ENCODE data around the gene P2RX5. TPM values are rescaled to one million over a fixed set of nuclear protein-coding genes. Genes with fewer than 3 reads are reported as not detected.
"Not testable (repeated sequence)": the region's sequence is repeated elsewhere in the genome, so short reads cannot be mapped to it uniquely, and the experiment has no call there.

The P2RX5 gene
- total RNA-seq, 2 donors from 2014 or later = 46.5 to 60.1 TPM

GRCh38 chr17:3724378-3725077 is 28.6 kb upstream of the P2RX5 start:
- Mint-ChIP-seq H3K4me3 (peak overlapping the region; percentile 87 to 94), H3K27ac (peak overlapping the region; percentile 87), H3K27me3 (ENCODE audit: low read depth) (no peaks in the 10 kb centered on the region), H3K4me1 (ENCODE audit: low read depth) (peaks cover 66% of the 10 kb centered on the region), H3K9me3 (no peaks in the 10 kb centered on the region), H3K36me3 (ENCODE audit: insufficient read depth in 2 of 2) (peaks cover 21 to 48% of the 10 kb centered on the region in 2 donors)
- DNase-seq (no peak), ATAC-seq (replicated peaks in 1 of 2) (no peak)

- peak within 1 kb of the TSS; percentile 87 to 94 for H3K4me3 Mint-ChIP-seq
- peak within 1 kb of the TSS; percentile 97 for H3K27ac Mint-ChIP-seq
- DNase-seq (peak; percentile 95 to 96), ATAC-seq (replicated peaks in 1 of 2) (peak; percentile 91 to 92)
- H3K9me3 Mint-ChIP-seq = no peaks in the 10 kb centered on the region
- peaks cover 22 to 48% of the 10 kb centered on the region in 2 donors for H3K36me3 Mint-ChIP-seq (ENCODE audit: insufficient read depth in 2 of 2)
- no peaks in the 10 kb centered on the region for H3K27me3 Mint-ChIP-seq (ENCODE audit: low read depth)
- H3K4me1 Mint-ChIP-seq (ENCODE audit: low read depth) = peaks cover 62% of the 10 kb centered on the region
These were observed 27.8 kb upstream of the P2RX5 start, which contains the start of gene HASPIN for GRCh38 chr17:3723556-3724377. HASPIN (plus strand) TSS chr17:3723903; CDS start chr17:3723936, 33 bp downstream.

- peaks cover 62% of the 10 kb centered on the region for H3K4me1 Mint-ChIP-seq (ENCODE audit: low read depth)
- H3K36me3 Mint-ChIP-seq (ENCODE audit: insufficient read depth in 2 of 2) = peaks cover 24 to 54% of the 10 kb centered on the region in 2 donors
- ATAC-seq (replicated peaks in 1 of 2) (no peak), DNase-seq (no peak)
- no peaks in the 10 kb centered on the region for H3K9me3 Mint-ChIP-seq
- H3K27me3 Mint-ChIP-seq (ENCODE audit: low read depth) = no peaks in the 10 kb centered on the region
- H3K27ac Mint-ChIP-seq = peak overlapping the region; percentile 97
- H3K4me3 Mint-ChIP-seq = peak overlapping the region; percentile 87 to 94
These were observed 27.2 kb upstream of the P2RX5 start for GRCh38 chr17:3723188-3723555.

- no peak for DNase-seq
- ATAC-seq (replicated peaks in 1 of 2) = no peak
- H3K9me3 Mint-ChIP-seq = no peaks in the 10 kb centered on the region
- H3K4me1 Mint-ChIP-seq (ENCODE audit: low read depth) = peaks cover 62% of the 10 kb centered on the region
- H3K27ac Mint-ChIP-seq = peak overlapping the region; percentile 97
- no peaks in the 10 kb centered on the region for H3K27me3 Mint-ChIP-seq (ENCODE audit: low read depth)
- H3K36me3 Mint-ChIP-seq (ENCODE audit: insufficient read depth in 2 of 2) = peaks cover 24 to 55% of the 10 kb centered on the region in 2 donors
- H3K4me3 Mint-ChIP-seq = peak overlapping the region; percentile 87 to 94
These were observed 26.8 kb upstream of the P2RX5 start for GRCh38 chr17:3722716-3723115.

GRCh38 chr17:3719265-3719664 is 23.3 kb upstream of the P2RX5 start:
- Mint-ChIP-seq H3K27ac (no peak overlapping the region), H3K9me3 (no peaks in the 10 kb centered on the region), H3K27me3 (ENCODE audit: low read depth) (no peaks in the 10 kb centered on the region), H3K4me3 (peak overlapping the region in 1 of 2 donors; percentile 0), H3K4me1 (ENCODE audit: low read depth) (peaks cover 48% of the 10 kb centered on the region), H3K36me3 (ENCODE audit: insufficient read depth in 2 of 2) (peaks cover 20 to 59% of the 10 kb centered on the region in 2 donors)
- ATAC-seq (replicated peaks in 1 of 2) = no peak
- DNase-seq = no peak

GRCh38 chr17:3718201-3718600 is 22.2 kb upstream of the P2RX5 start:
- peaks cover 20 to 61% of the 10 kb centered on the region in 2 donors for H3K36me3 Mint-ChIP-seq (ENCODE audit: insufficient read depth in 2 of 2)
- peaks cover 55% of the 10 kb centered on the region for H3K4me1 Mint-ChIP-seq (ENCODE audit: low read depth)
- ATAC-seq (replicated peaks in 1 of 2) = no peak
- no peak for DNase-seq
- peak overlapping the region in 1 of 2 donors; percentile 17 for H3K4me3 Mint-ChIP-seq
- no peaks in the 10 kb centered on the region for H3K9me3 Mint-ChIP-seq
- H3K27me3 Mint-ChIP-seq (ENCODE audit: low read depth) = no peaks in the 10 kb centered on the region
- peak overlapping the region; percentile 53 for H3K27ac Mint-ChIP-seq

- Mint-ChIP-seq H3K4me3 (no peak overlapping the region), H3K36me3 (ENCODE audit: insufficient read depth in 2 of 2) (peaks cover 23 to 50% of the 10 kb centered on the region in 2 donors), H3K4me1 (ENCODE audit: low read depth) (peaks cover 54% of the 10 kb centered on the region), H3K27me3 (ENCODE audit: low read depth) (no peaks in the 10 kb centered on the region), H3K27ac (peak overlapping the region; percentile 58), H3K9me3 (no peaks in the 10 kb centered on the region)
- no peak for ATAC-seq (replicated peaks in 1 of 2)
- DNase-seq = no peak
These were observed 19.3 kb upstream of the P2RX5 start for GRCh38 chr17:3715296-3715695.

GRCh38 chr17:3712811-3713463 is 17.0 kb upstream of the P2RX5 start:
- peak; percentile 6 for ATAC-seq (replicated peaks in 1 of 2)
- Mint-ChIP-seq H3K36me3 (ENCODE audit: insufficient read depth in 2 of 2) (peaks cover 19 to 38% of the 10 kb centered on the region in 2 donors), H3K27me3 (ENCODE audit: low read depth) (no peaks in the 10 kb centered on the region), H3K4me1 (ENCODE audit: low read depth) (peaks cover 64% of the 10 kb centered on the region), H3K9me3 (no peaks in the 10 kb centered on the region), H3K27ac (peak overlapping the region; percentile 74), H3K4me3 (peak overlapping the region; percentile 54 to 64)
- DNase-seq = peak; percentile 38 to 41

- ATAC-seq (replicated peaks in 1 of 2) = peak; percentile 97 to 98
- H3K36me3 Mint-ChIP-seq (ENCODE audit: insufficient read depth in 2 of 2) = peaks cover 14 to 25% of the 10 kb centered on the region in 2 donors
- H3K27me3 Mint-ChIP-seq (ENCODE audit: low read depth) = no peaks in the 10 kb centered on the region
- no peaks in the 10 kb centered on the region for H3K9me3 Mint-ChIP-seq
- H3K4me1 Mint-ChIP-seq (ENCODE audit: low read depth) = peaks cover 58% of the 10 kb centered on the region
- peak overlapping the region; percentile 62 for H3K27ac Mint-ChIP-seq
- peak; percentile 79 to 86 for DNase-seq
- peak overlapping the region; percentile 63 to 64 for H3K4me3 Mint-ChIP-seq
These were observed 15.0 kb upstream of the P2RX5 start for GRCh38 chr17:3710951-3711383.

GRCh38 chr17:3708366-3708765 is 12.4 kb upstream of the P2RX5 start:
- Mint-ChIP-seq H3K27ac (no peak overlapping the region), H3K4me1 (ENCODE audit: low read depth) (peaks cover 44% of the 10 kb centered on the region), H3K4me3 (no peak overlapping the region), H3K27me3 (ENCODE audit: low read depth) (no peaks in the 10 kb centered on the region), H3K9me3 (no peaks in the 10 kb centered on the region), H3K36me3 (ENCODE audit: insufficient read depth in 2 of 2) (peaks cover 10 to 11% of the 10 kb centered on the region in 2 donors)
- no peak for ATAC-seq (replicated peaks in 1 of 2)
- DNase-seq = no peak

- not testable (repeated sequence) for H3K27ac Mint-ChIP-seq; H3K27me3 Mint-ChIP-seq (ENCODE audit: low read depth); ATAC-seq (replicated peaks in 1 of 2); DNase-seq; H3K4me3 Mint-ChIP-seq; H3K9me3 Mint-ChIP-seq; H3K36me3 Mint-ChIP-seq (ENCODE audit: insufficient read depth in 2 of 2)
- peaks cover 24% of the 10 kb centered on the region for H3K4me1 Mint-ChIP-seq (ENCODE audit: low read depth)
These were observed 9.7 kb upstream of the P2RX5 start for GRCh38 chr17:3705718-3705984.

- Mint-ChIP-seq H3K9me3 (peaks cover 0 to 2% of the 10 kb centered on the region in 2 donors), H3K4me3 (no peak overlapping the region), H3K27me3 (ENCODE audit: low read depth) (no peaks in the 10 kb centered on the region), H3K27ac (no peak overlapping the region), H3K4me1 (ENCODE audit: low read depth) (peaks cover 21% of the 10 kb centered on the region), H3K36me3 (ENCODE audit: insufficient read depth in 2 of 2) (peaks cover 5 to 9% of the 10 kb centered on the region in 2 donors)
- ATAC-seq (replicated peaks in 1 of 2) (no peak), DNase-seq (no peak)
These were observed 9.2 kb upstream of the P2RX5 start for GRCh38 chr17:3704931-3705717.
